ENCODE results near the gene HRH3.

HRH3 gene

GRCh38 chr20:62232194-62232593, 12.1 kb upstream of the HRH3 start:
- Histone ChIP-seq H3K27me3 (replicated peaks; ENCODE audit: control insufficient read depth, insufficient read depth, low read length, poor library complexity, severe bottlenecking) (no peaks in the 10 kb centered on the region), H3K27ac (ENCODE audit: insufficient read depth, low read length, poor library complexity, severe bottlenecking) (no peak overlapping the region)

GRCh38 chr20:62231292-62231691, 11.2 kb upstream of the HRH3 start:
- DNase-seq, result no peak
- H3K36me3 ChIP-seq (ENCODE audit: control insufficient read depth, insufficient read depth, low read length), result no peaks in the 10 kb centered on the region
- H3K27me3 ChIP-seq (replicated peaks; ENCODE audit: control insufficient read depth, insufficient read depth, low read length, poor library complexity, severe bottlenecking), result no peaks in the 10 kb centered on the region
- H3K9me3 ChIP-seq (ENCODE audit: control insufficient read depth, low read length), result no peaks in the 10 kb centered on the region
- no peaks in the 10 kb centered on the region for H3K4me1 ChIP-seq (ENCODE audit: control insufficient read depth, insufficient read depth, low read length, poor library complexity, severe bottlenecking)
- no peak overlapping the region for H3K4me3 ChIP-seq (ENCODE audit: insufficient read depth, low read depth, low read length, poor library complexity, severe bottlenecking)
- no peak overlapping the region for H3K27ac ChIP-seq (ENCODE audit: insufficient read depth, low read length, poor library complexity, severe bottlenecking)

More at GRCh38 chr20:62232194-62232593, 12.1 kb upstream of the HRH3 start:
- Histone ChIP-seq H3K4me3 (ENCODE audit: insufficient read depth, low read depth, low read length, poor library complexity, severe bottlenecking) (no peak overlapping the region), H3K4me1 (ENCODE audit: control insufficient read depth, insufficient read depth, low read length, poor library complexity, severe bottlenecking) (no peaks in the 10 kb centered on the region), H3K36me3 (ENCODE audit: control insufficient read depth, insufficient read depth, low read length) (no peaks in the 10 kb centered on the region), H3K9me3 (ENCODE audit: control insufficient read depth, low read length) (no peaks in the 10 kb centered on the region)
- no peak for DNase-seq

- H3K9me3 ChIP-seq (ENCODE audit: control insufficient read depth, low read length), result no peaks in the 10 kb centered on the region
- DNase-seq, result no peak
- H3K36me3 ChIP-seq (ENCODE audit: control insufficient read depth, insufficient read depth, low read length), result no peaks in the 10 kb centered on the region
- no peak overlapping the region for H3K4me3 ChIP-seq (ENCODE audit: insufficient read depth, low read depth, low read length, poor library complexity, severe bottlenecking)
- no peaks in the 10 kb centered on the region for H3K27me3 ChIP-seq (replicated peaks; ENCODE audit: control insufficient read depth, insufficient read depth, low read length, poor library complexity, severe bottlenecking)
- H3K4me1 ChIP-seq (ENCODE audit: control insufficient read depth, insufficient read depth, low read length, poor library complexity, severe bottlenecking), result no peaks in the 10 kb centered on the region
- H3K27ac ChIP-seq (ENCODE audit: insufficient read depth, low read length, poor library complexity, severe bottlenecking), result no peak overlapping the region
Observed at GRCh38 chr20:62230696-62231095, 10.6 kb upstream of the HRH3 start.

GRCh38 chr20:62230276-62230675, 10.2 kb upstream of the HRH3 start:
- no peak for DNase-seq
- Histone ChIP-seq H3K4me3 (ENCODE audit: insufficient read depth, low read depth, low read length, poor library complexity, severe bottlenecking) (no peak overlapping the region), H3K4me1 (ENCODE audit: control insufficient read depth, insufficient read depth, low read length, poor library complexity, severe bottlenecking) (no peaks in the 10 kb centered on the region), H3K9me3 (ENCODE audit: control insufficient read depth, low read length) (no peaks in the 10 kb centered on the region), H3K27me3 (replicated peaks; ENCODE audit: control insufficient read depth, insufficient read depth, low read length, poor library complexity, severe bottlenecking) (no peaks in the 10 kb centered on the region), H3K27ac (ENCODE audit: insufficient read depth, low read length, poor library complexity, severe bottlenecking) (no peak overlapping the region), H3K36me3 (ENCODE audit: control insufficient read depth, insufficient read depth, low read length) (no peaks in the 10 kb centered on the region)

GRCh38 chr20:62229667-62230066, 9.6 kb upstream of the HRH3 start:
- Histone ChIP-seq H3K27me3 (replicated peaks; ENCODE audit: control insufficient read depth, insufficient read depth, low read length, poor library complexity, severe bottlenecking) (no peaks in the 10 kb centered on the region), H3K27ac (ENCODE audit: insufficient read depth, low read length, poor library complexity, severe bottlenecking) (no peak overlapping the region), H3K4me3 (ENCODE audit: insufficient read depth, low read depth, low read length, poor library complexity, severe bottlenecking) (no peak overlapping the region), H3K36me3 (ENCODE audit: control insufficient read depth, insufficient read depth, low read length) (no peaks in the 10 kb centered on the region), H3K4me1 (ENCODE audit: control insufficient read depth, insufficient read depth, low read length, poor library complexity, severe bottlenecking) (no peaks in the 10 kb centered on the region), H3K9me3 (ENCODE audit: control insufficient read depth, low read length) (no peaks in the 10 kb centered on the region)
- no peak for DNase-seq

- Histone ChIP-seq H3K27me3 (replicated peaks; ENCODE audit: control insufficient read depth, insufficient read depth, low read length, poor library complexity, severe bottlenecking) (no peaks in the 10 kb centered on the region), H3K9me3 (ENCODE audit: control insufficient read depth, low read length) (no peaks in the 10 kb centered on the region), H3K4me3 (ENCODE audit: insufficient read depth, low read depth, low read length, poor library complexity, severe bottlenecking) (no peak overlapping the region), H3K4me1 (ENCODE audit: control insufficient read depth, insufficient read depth, low read length, poor library complexity, severe bottlenecking) (no peaks in the 10 kb centered on the region), H3K27ac (ENCODE audit: insufficient read depth, low read length, poor library complexity, severe bottlenecking) (no peak overlapping the region), H3K36me3 (ENCODE audit: control insufficient read depth, insufficient read depth, low read length) (no peaks in the 10 kb centered on the region)
- DNase-seq, result no peak
Observed at GRCh38 chr20:62228982-62229545, 9.0 kb upstream of the HRH3 start.

- Histone ChIP-seq H3K4me1 (ENCODE audit: control insufficient read depth, insufficient read depth, low read length, poor library complexity, severe bottlenecking) (no peaks in the 10 kb centered on the region), H3K9me3 (ENCODE audit: control insufficient read depth, low read length) (no peaks in the 10 kb centered on the region), H3K27me3 (replicated peaks; ENCODE audit: control insufficient read depth, insufficient read depth, low read length, poor library complexity, severe bottlenecking) (no peaks in the 10 kb centered on the region), H3K36me3 (ENCODE audit: control insufficient read depth, insufficient read depth, low read length) (no peaks in the 10 kb centered on the region), H3K27ac (ENCODE audit: insufficient read depth, low read length, poor library complexity, severe bottlenecking) (no peak overlapping the region), H3K4me3 (ENCODE audit: insufficient read depth, low read depth, low read length, poor library complexity, severe bottlenecking) (no peak overlapping the region)
- no peak for DNase-seq
Observed at GRCh38 chr20:62227977-62228958, 8.2 kb upstream of the HRH3 start.

GRCh38 chr20:62227591-62227976, 7.5 kb upstream of the HRH3 start:
- no peak overlapping the region for H3K27ac ChIP-seq (ENCODE audit: insufficient read depth, low read length, poor library complexity, severe bottlenecking)
- H3K4me3 ChIP-seq (ENCODE audit: insufficient read depth, low read depth, low read length, poor library complexity, severe bottlenecking), result no peak overlapping the region
- DNase-seq, result no peak
- H3K9me3 ChIP-seq (ENCODE audit: control insufficient read depth, low read length), result no peaks in the 10 kb centered on the region
- H3K36me3 ChIP-seq (ENCODE audit: control insufficient read depth, insufficient read depth, low read length), result no peaks in the 10 kb centered on the region
- H3K4me1 ChIP-seq (ENCODE audit: control insufficient read depth, insufficient read depth, low read length, poor library complexity, severe bottlenecking), result no peaks in the 10 kb centered on the region
- H3K27me3 ChIP-seq (replicated peaks; ENCODE audit: control insufficient read depth, insufficient read depth, low read length, poor library complexity, severe bottlenecking), result peaks cover 4% of the 10 kb centered on the region

- peaks cover 11% of the 10 kb centered on the region for H3K27me3 ChIP-seq (replicated peaks; ENCODE audit: control insufficient read depth, insufficient read depth, low read length, poor library complexity, severe bottlenecking)
- no peak for DNase-seq
Observed at GRCh38 chr20:62226707-62227590, 6.9 kb upstream of the HRH3 start.

More at GRCh38 chr20:62226707-62227590, 6.9 kb upstream of the HRH3 start:
- no peaks in the 10 kb centered on the region for H3K36me3 ChIP-seq (ENCODE audit: control insufficient read depth, insufficient read depth, low read length)
- H3K27ac ChIP-seq (ENCODE audit: insufficient read depth, low read length, poor library complexity, severe bottlenecking), result no peak overlapping the region
- H3K4me1 ChIP-seq (ENCODE audit: control insufficient read depth, insufficient read depth, low read length, poor library complexity, severe bottlenecking), result no peaks in the 10 kb centered on the region
- H3K9me3 ChIP-seq (ENCODE audit: control insufficient read depth, low read length), result no peaks in the 10 kb centered on the region
- no peak overlapping the region for H3K4me3 ChIP-seq (ENCODE audit: insufficient read depth, low read depth, low read length, poor library complexity, severe bottlenecking)
